ENCODE data around the gene BCAR1.
A peak's percentile ranks its signal among the peaks of the same experiment; 100 is the strongest.
"Not testable (repeated sequence)": the region's sequence is repeated elsewhere in the genome, so short reads cannot be mapped to it uniquely, and the experiment has no call there.

Gene BCAR1

DNA sequence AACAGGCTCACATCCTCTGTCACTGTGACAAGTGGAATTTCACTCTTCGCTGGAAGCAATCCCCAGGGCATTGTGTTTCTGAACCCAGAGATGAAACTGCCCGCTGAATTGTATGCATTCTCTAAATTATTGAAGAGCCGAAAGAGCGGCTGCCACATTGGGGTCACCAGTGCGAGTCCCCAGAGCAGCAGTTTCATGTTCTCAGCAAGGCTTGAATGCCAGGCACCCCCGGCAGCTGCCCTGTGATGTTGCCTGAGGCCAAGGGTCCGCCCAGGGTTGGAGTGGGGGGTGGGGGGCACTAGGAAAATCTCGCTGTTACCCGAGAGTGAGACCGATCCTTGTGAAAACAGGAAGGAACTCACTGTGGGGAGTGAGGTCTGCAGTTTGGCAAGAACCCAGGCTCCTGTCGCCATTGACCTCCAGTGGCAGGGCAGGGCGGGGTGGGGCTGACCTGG is 20.7 kb upstream of the BCAR1 start:
- Histone ChIP-seq H3K36me3 (ENCODE audit: control insufficient read depth in 5 of 5, insufficient read depth in 5 of 5, low read length in 5 of 5) (no peaks in the 10 kb centered on the region), H3K27ac (ENCODE audit: low read depth, low read length) (no peak overlapping the region), H3K27me3 (ENCODE audit: control insufficient read depth in 5 of 5, insufficient read depth in 4 of 5, low read length in 5 of 5) (no peaks in the 10 kb centered on the region)

GRCh38 chr16:75271441-75272096 is 20.1 kb upstream of the BCAR1 start:
- Histone ChIP-seq H3K9ac (ENCODE audit: low read length in 5 of 5) (no peak overlapping the region), H3K9me3 (ENCODE audit: control insufficient read depth in 5 of 5, low read length in 5 of 5) (no peaks in the 10 kb centered on the region), H3K27ac (ENCODE audit: low read depth, low read length) (no peak overlapping the region), H3K27me3 (ENCODE audit: control insufficient read depth in 5 of 5, insufficient read depth in 4 of 5, low read length in 5 of 5) (no peaks in the 10 kb centered on the region), H3K4me3 (ENCODE audit: low read depth in 1 of 5, low read length in 5 of 5) (no peak overlapping the region), H3K36me3 (ENCODE audit: control insufficient read depth in 5 of 5, insufficient read depth in 5 of 5, low read length in 5 of 5) (no peaks in the 10 kb centered on the region), H3K4me1 (ENCODE audit: control insufficient read depth in 5 of 5, insufficient read depth in 5 of 5, low read length in 5 of 5) (peaks cover 0 to 11% (median 9%) of the 10 kb centered on the region in 5 donors)

More for the DNA sequence above, 20.7 kb upstream of the BCAR1 start:
- no peaks in the 10 kb centered on the region for H3K9me3 ChIP-seq (ENCODE audit: control insufficient read depth in 5 of 5, low read length in 5 of 5)
- no peak overlapping the region for H3K9ac ChIP-seq (ENCODE audit: low read length in 5 of 5)
- peaks cover 0 to 8% (median 6%) of the 10 kb centered on the region in 5 donors for H3K4me1 ChIP-seq (ENCODE audit: control insufficient read depth in 5 of 5, insufficient read depth in 5 of 5, low read length in 5 of 5)
- H3K4me3 ChIP-seq (ENCODE audit: low read depth in 1 of 5, low read length in 5 of 5) = no peak overlapping the region

DNA sequence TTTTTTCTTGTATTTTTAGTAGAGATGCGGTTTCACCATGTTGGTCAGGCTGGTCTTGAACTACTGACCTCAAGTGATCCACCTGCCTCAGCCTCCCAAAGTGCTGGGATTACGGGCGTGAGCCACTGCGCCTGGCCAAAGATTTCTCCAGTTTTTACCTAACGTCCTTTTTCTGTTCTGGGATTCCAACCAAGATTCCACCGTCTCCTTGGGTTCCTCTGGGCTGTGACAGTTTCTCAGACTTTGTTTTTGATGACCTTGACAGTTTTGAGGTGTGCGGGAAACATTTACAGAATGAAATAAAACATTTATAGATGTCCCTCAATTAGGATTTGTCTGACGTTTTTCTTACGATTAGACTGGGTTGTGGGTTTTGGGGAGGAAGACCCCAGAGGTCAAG is 17.9 kb upstream of the BCAR1 start:
- H3K4me1 ChIP-seq (ENCODE audit: control insufficient read depth in 5 of 5, insufficient read depth in 5 of 5, low read length in 5 of 5) = peaks cover under 1 to 30% (median 23%) of the 10 kb centered on the region in 5 donors
- not testable (repeated sequence) for H3K27me3 ChIP-seq (ENCODE audit: control insufficient read depth in 5 of 5, insufficient read depth in 4 of 5, low read length in 5 of 5); H3K36me3 ChIP-seq (ENCODE audit: control insufficient read depth in 5 of 5, insufficient read depth in 5 of 5, low read length in 5 of 5); H3K9me3 ChIP-seq (ENCODE audit: control insufficient read depth in 5 of 5, low read length in 5 of 5); H3K27ac ChIP-seq (ENCODE audit: low read depth, low read length); H3K4me3 ChIP-seq (ENCODE audit: low read depth in 1 of 5, low read length in 5 of 5); H3K9ac ChIP-seq (ENCODE audit: low read length in 5 of 5)

GRCh38 chr16:75267631-75268264 is 16.3 kb upstream of the BCAR1 start:
- no peak overlapping the region for H3K4me3 ChIP-seq (ENCODE audit: low read depth in 1 of 5, low read length in 5 of 5)
- no peak overlapping the region for H3K9ac ChIP-seq (ENCODE audit: low read length in 5 of 5)
- no peaks in the 10 kb centered on the region for H3K9me3 ChIP-seq (ENCODE audit: control insufficient read depth in 5 of 5, low read length in 5 of 5)
- peaks cover 9 to 46% (median 39%) of the 10 kb centered on the region in 5 donors for H3K4me1 ChIP-seq (ENCODE audit: control insufficient read depth in 5 of 5, insufficient read depth in 5 of 5, low read length in 5 of 5)
- no peaks in the 10 kb centered on the region for H3K27me3 ChIP-seq (ENCODE audit: control insufficient read depth in 5 of 5, insufficient read depth in 4 of 5, low read length in 5 of 5)
- no peaks in the 10 kb centered on the region for H3K36me3 ChIP-seq (ENCODE audit: control insufficient read depth in 5 of 5, insufficient read depth in 5 of 5, low read length in 5 of 5)
- no peak overlapping the region for H3K27ac ChIP-seq (ENCODE audit: low read depth, low read length)

- Histone ChIP-seq H3K4me1 (ENCODE audit: control insufficient read depth in 5 of 5, insufficient read depth in 5 of 5, low read length in 5 of 5) (peaks cover 14 to 49% (median 42%) of the 10 kb centered on the region in 5 donors), H3K36me3 (ENCODE audit: control insufficient read depth in 5 of 5, insufficient read depth in 5 of 5, low read length in 5 of 5) (no peaks in the 10 kb centered on the region), H3K9ac (ENCODE audit: low read length in 5 of 5) (peak overlapping the region in 3 of 5 donors; percentile 77 to 99 (median 93)), H3K27me3 (ENCODE audit: control insufficient read depth in 5 of 5, insufficient read depth in 4 of 5, low read length in 5 of 5) (no peaks in the 10 kb centered on the region), H3K27ac (ENCODE audit: low read depth, low read length) (no peak overlapping the region), H3K9me3 (ENCODE audit: control insufficient read depth in 5 of 5, low read length in 5 of 5) (no peaks in the 10 kb centered on the region), H3K4me3 (ENCODE audit: low read depth in 1 of 5, low read length in 5 of 5) (peak overlapping the region in 4 of 5 donors; percentile 76 to 87 (median 80))
Observed at GRCh38 chr16:75266738-75267630, 15.6 kb upstream of the BCAR1 start.

DNA sequence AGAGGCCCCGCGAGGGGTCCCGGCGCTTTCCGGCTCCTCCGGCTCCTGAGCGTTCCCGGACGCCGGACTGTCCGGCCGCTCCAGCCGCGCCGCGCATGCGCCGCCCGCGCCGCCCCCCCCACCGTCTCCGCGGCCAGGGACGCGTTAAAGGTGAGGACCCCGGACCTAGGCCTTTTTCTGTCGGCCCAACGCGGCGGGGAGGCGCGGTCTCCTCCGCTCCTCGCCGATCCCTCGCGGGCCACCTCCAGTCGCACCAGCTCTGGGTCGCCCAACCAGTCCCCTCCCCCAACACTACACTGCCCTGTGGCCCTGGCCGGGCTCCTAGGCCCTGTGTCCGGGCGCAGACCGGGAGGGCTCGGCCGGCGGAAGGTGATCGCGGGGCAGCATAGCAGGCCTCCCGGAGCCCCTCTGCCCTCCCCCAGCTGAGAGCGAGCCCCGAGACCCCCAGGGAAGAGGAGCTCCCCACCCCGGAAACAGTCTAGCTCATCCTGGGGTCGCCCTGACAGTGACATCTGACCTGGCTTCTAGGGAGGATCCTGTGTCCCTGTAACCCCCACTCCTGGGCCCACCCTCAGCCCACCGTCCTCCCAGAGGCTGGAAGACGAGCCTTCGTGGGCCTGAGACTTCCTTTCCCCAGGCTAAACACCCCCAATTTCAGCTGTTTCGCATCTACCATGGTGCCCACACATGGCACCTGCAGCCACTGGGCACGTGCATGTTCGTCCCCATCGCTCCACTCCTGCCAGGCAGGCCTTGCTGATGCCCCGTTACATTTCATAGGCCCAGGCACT is 14.7 kb upstream of the BCAR1 start:
- Histone ChIP-seq H3K4me3 (ENCODE audit: low read depth in 1 of 5, low read length in 5 of 5) (peak overlapping the region; percentile 75 to 87 (median 77)), H3K27me3 (ENCODE audit: control insufficient read depth in 5 of 5, insufficient read depth in 4 of 5, low read length in 5 of 5) (no peaks in the 10 kb centered on the region), H3K9me3 (ENCODE audit: control insufficient read depth in 5 of 5, low read length in 5 of 5) (no peaks in the 10 kb centered on the region), H3K9ac (ENCODE audit: low read length in 5 of 5) (peak overlapping the region in 4 of 5 donors; percentile 77 to 99 (median 95)), H3K4me1 (ENCODE audit: control insufficient read depth in 5 of 5, insufficient read depth in 5 of 5, low read length in 5 of 5) (peaks cover 14 to 55% (median 50%) of the 10 kb centered on the region in 5 donors), H3K36me3 (ENCODE audit: control insufficient read depth in 5 of 5, insufficient read depth in 5 of 5, low read length in 5 of 5) (no peaks in the 10 kb centered on the region), H3K27ac (ENCODE audit: low read depth, low read length) (peak overlapping the region; percentile 96)

GRCh38 chr16:75264999-75265910 is 13.8 kb upstream of the BCAR1 start:
- Histone ChIP-seq H3K27me3 (ENCODE audit: control insufficient read depth in 5 of 5, insufficient read depth in 4 of 5, low read length in 5 of 5) (no peaks in the 10 kb centered on the region), H3K27ac (ENCODE audit: low read depth, low read length) (peak overlapping the region; percentile 96), H3K9me3 (ENCODE audit: control insufficient read depth in 5 of 5, low read length in 5 of 5) (no peaks in the 10 kb centered on the region), H3K9ac (ENCODE audit: low read length in 5 of 5) (peak overlapping the region; percentile 39 to 99 (median 97)), H3K4me3 (ENCODE audit: low read depth in 1 of 5, low read length in 5 of 5) (peak overlapping the region; percentile 67 to 87 (median 77)), H3K36me3 (ENCODE audit: control insufficient read depth in 5 of 5, insufficient read depth in 5 of 5, low read length in 5 of 5) (no peaks in the 10 kb centered on the region), H3K4me1 (ENCODE audit: control insufficient read depth in 5 of 5, insufficient read depth in 5 of 5, low read length in 5 of 5) (peaks cover 14 to 58% (median 50%) of the 10 kb centered on the region in 5 donors)

GRCh38 chr16:75264457-75264998 is 13.1 kb upstream of the BCAR1 start:
- no peaks in the 10 kb centered on the region for H3K9me3 ChIP-seq (ENCODE audit: control insufficient read depth in 5 of 5, low read length in 5 of 5)
- no peaks in the 10 kb centered on the region for H3K27me3 ChIP-seq (ENCODE audit: control insufficient read depth in 5 of 5, insufficient read depth in 4 of 5, low read length in 5 of 5)
- H3K4me1 ChIP-seq (ENCODE audit: control insufficient read depth in 5 of 5, insufficient read depth in 5 of 5, low read length in 5 of 5) = peaks cover 14 to 58% (median 50%) of the 10 kb centered on the region in 5 donors
- H3K36me3 ChIP-seq (ENCODE audit: control insufficient read depth in 5 of 5, insufficient read depth in 5 of 5, low read length in 5 of 5) = no peaks in the 10 kb centered on the region
- H3K9ac ChIP-seq (ENCODE audit: low read length in 5 of 5) = peak overlapping the region; percentile 39 to 99 (median 97)
- H3K27ac ChIP-seq (ENCODE audit: low read depth, low read length) = peak overlapping the region; percentile 96
- peak overlapping the region; percentile 67 to 87 (median 77) for H3K4me3 ChIP-seq (ENCODE audit: low read depth in 1 of 5, low read length in 5 of 5)
